ENCODE results near the gene AMBP. TPM values are rescaled to one million over a fixed set of nuclear protein-coding genes. Genes with fewer than 3 reads are reported as not detected.

The AMBP gene
- total RNA-seq, 1 experiment from 2014 or later, result not detected

DNA sequence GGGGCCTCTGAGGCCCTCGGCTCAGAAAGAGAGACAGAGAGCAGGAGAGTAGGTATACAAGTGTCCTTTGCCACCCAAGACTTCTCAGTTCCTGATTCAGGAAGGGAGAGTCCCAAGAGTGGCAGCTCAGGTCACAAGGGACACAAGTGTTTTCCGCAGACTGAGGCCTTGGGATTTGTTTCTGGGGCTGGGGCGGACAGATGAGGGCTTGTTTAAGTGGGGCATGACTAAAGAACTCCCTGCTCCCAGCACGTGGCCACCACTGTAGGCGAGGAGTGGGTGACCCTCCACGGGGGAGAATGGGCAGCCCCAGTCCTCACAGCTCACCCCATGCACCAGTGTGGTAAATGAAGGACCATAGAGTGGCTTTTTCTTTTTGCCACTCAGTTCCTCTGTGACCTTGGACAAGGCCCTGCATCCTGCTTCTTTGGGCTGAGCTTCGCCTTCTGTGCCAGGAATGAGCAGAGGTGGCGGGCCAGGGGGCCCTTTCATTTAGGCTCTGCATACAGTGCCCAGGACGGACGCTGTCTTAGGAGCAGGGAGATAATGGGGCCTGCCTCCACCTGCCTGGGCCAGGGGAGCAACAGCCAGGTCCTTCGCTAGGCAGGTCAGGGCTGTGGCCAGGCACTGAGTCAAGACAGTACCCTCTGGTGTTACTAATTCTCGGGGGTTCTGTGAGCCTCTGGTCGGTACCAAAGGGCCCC, 50.8 kb downstream of the AMBP start:
- no peaks in the 10 kb centered on the region for H3K27me3 Mint-ChIP-seq (ENCODE audit: insufficient read depth, unreplicated experiment)
- CTCF ChIA-PET, result interaction anchor here (0.9 kb wide), 1 partner anchor 11 kb away, joined by 3 read pairs; no protein-coding TSS in a partner anchor
- H3K4me3 Mint-ChIP-seq (ENCODE audit: unreplicated experiment), result no peak overlapping the region
- H3K4me1 Mint-ChIP-seq (ENCODE audit: insufficient read depth, unreplicated experiment), result no peaks in the 10 kb centered on the region
- intact Hi-C loops (cut with micrococcal nuclease), result no loop called here
- BruUV-seq (replicated peaks), result no TSS peak
- H3K36me3 Mint-ChIP-seq (ENCODE audit: insufficient read depth, unreplicated experiment), result no peaks in the 10 kb centered on the region
- DNase-seq (ENCODE audit: unreplicated experiment), result no peak
- no peak for TF ChIP-seq CTCF (IDR thresholded peaks at IDR 0.05; ENCODE audit: unreplicated experiment)
- no peak overlapping the region for H3K27ac Mint-ChIP-seq (ENCODE audit: low read depth, unreplicated experiment)
- POLR2A ChIA-PET, result no interaction called here
- peaks cover 10% of the 10 kb centered on the region for H3K9me3 Mint-ChIP-seq (ENCODE audit: unreplicated experiment)

DNA sequence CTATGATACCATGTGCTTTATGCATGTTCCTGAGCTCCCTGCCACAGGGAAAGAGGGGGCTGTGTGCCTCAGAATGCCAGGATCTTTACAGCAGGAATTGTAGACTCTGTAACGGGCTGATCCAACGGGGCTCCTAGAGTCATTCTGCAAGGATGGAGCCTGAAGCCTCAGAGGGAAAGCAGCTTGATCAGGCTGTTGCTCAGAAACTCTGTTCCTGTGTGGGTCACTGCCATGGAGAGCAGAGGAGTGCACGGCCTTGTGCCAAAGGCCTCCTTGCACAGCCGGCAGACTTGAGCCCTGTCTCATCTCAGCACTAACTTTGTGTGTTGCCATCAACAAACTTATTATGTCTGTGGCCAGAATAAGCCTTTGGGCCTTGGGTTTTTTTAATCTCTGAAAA, 51.8 kb downstream of the AMBP start:
- H3K9me3 Mint-ChIP-seq (ENCODE audit: unreplicated experiment), result peaks cover 16% of the 10 kb centered on the region
- BruUV-seq (replicated peaks), result no TSS peak
- intact Hi-C loops (cut with micrococcal nuclease), result no loop called here
- no peaks in the 10 kb centered on the region for H3K27me3 Mint-ChIP-seq (ENCODE audit: insufficient read depth, unreplicated experiment)
- H3K36me3 Mint-ChIP-seq (ENCODE audit: insufficient read depth, unreplicated experiment), result no peaks in the 10 kb centered on the region
- no peaks in the 10 kb centered on the region for H3K4me1 Mint-ChIP-seq (ENCODE audit: insufficient read depth, unreplicated experiment)
- ChIA-PET POLR2A (interaction anchor here (0.8 kb wide), 1 partner anchor 9 kb away, joined by 3 read pairs; no protein-coding TSS in a partner anchor), CTCF (interaction anchor here (0.6 to 1.5 kb wide), 2 partner anchors 35 to 56 kb away, joined by 3 to 4 read pairs; no protein-coding TSS in a partner anchor)
- DNase-seq (ENCODE audit: unreplicated experiment), result no peak
- H3K27ac Mint-ChIP-seq (ENCODE audit: low read depth, unreplicated experiment), result peak overlapping the region; percentile 24
- H3K4me3 Mint-ChIP-seq (ENCODE audit: unreplicated experiment), result no peak overlapping the region
- TF ChIP-seq CTCF (IDR thresholded peaks at IDR 0.05; ENCODE audit: unreplicated experiment), result no peak

- TF ChIP-seq CTCF (IDR thresholded peaks at IDR 0.05; ENCODE audit: unreplicated experiment), result no peak
- H3K27me3 Mint-ChIP-seq (ENCODE audit: insufficient read depth, unreplicated experiment), result no peaks in the 10 kb centered on the region
- intact Hi-C loops (cut with micrococcal nuclease), result no loop called here
- peak overlapping the region; percentile 24 for H3K27ac Mint-ChIP-seq (ENCODE audit: low read depth, unreplicated experiment)
- CTCF ChIA-PET, result interaction anchor here (0.6 to 1.5 kb wide), 3 partner anchors 35 to 110 kb away, joined by 3 to 4 read pairs (median 3); no protein-coding TSS in a partner anchor
- H3K36me3 Mint-ChIP-seq (ENCODE audit: insufficient read depth, unreplicated experiment), result no peaks in the 10 kb centered on the region
- H3K4me3 Mint-ChIP-seq (ENCODE audit: unreplicated experiment), result no peak overlapping the region
- peaks cover 17% of the 10 kb centered on the region for H3K9me3 Mint-ChIP-seq (ENCODE audit: unreplicated experiment)
- H3K4me1 Mint-ChIP-seq (ENCODE audit: insufficient read depth, unreplicated experiment), result no peaks in the 10 kb centered on the region
- DNase-seq (ENCODE audit: unreplicated experiment), result no peak
- POLR2A ChIA-PET, result no interaction called here
- no TSS peak for BruUV-seq (replicated peaks)
Measured at GRCh38 chr9:114025760-114026159, 52.3 kb downstream of the AMBP start.

DNA sequence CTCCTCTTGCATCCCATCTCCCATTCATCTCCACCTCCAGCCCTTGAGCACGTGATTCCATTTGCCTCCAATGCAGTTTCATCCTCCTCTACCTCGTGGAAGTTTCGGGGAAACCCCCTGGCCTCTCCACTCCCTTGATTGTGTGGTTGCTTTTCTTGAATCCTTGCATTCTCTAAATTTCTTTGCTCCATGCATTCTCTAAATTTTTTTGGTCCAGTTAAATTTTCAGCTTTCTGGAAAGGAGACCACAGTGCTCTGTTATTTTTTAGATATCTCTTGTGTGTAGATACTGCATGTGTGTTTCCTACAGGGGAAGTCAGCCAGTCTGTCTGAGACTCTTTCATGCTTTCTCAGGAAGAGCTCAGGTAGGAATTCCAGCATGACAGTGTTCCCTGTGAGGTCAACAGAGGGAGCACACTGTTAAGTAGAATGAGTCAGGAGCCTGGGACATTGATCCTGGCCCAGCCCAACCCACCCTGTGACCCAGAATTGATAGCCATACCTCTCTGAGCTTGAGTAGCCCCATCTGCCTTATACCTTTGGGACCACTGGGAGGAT, 52.8 kb downstream of the AMBP start:
- no peak for DNase-seq (ENCODE audit: unreplicated experiment)
- intact Hi-C loops (cut with micrococcal nuclease), result no loop called here
- no peak overlapping the region for H3K27ac Mint-ChIP-seq (ENCODE audit: low read depth, unreplicated experiment)
- H3K4me1 Mint-ChIP-seq (ENCODE audit: insufficient read depth, unreplicated experiment), result no peaks in the 10 kb centered on the region
- no TSS peak for BruUV-seq (replicated peaks)
- no peak for TF ChIP-seq CTCF (IDR thresholded peaks at IDR 0.05; ENCODE audit: unreplicated experiment)
- CTCF ChIA-PET, result interaction anchor here (0.7 to 1.5 kb wide), 3 partner anchors 19 to 110 kb away, joined by 3 to 4 read pairs (median 3); no protein-coding TSS in a partner anchor
- no peaks in the 10 kb centered on the region for H3K27me3 Mint-ChIP-seq (ENCODE audit: insufficient read depth, unreplicated experiment)
- H3K9me3 Mint-ChIP-seq (ENCODE audit: unreplicated experiment), result peaks cover 17% of the 10 kb centered on the region
- H3K4me3 Mint-ChIP-seq (ENCODE audit: unreplicated experiment), result no peak overlapping the region
- POLR2A ChIA-PET, result no interaction called here
- H3K36me3 Mint-ChIP-seq (ENCODE audit: insufficient read depth, unreplicated experiment), result peaks cover 1% of the 10 kb centered on the region
